C4-2B (cell line): ENCODE measurements around the gene AKAP5.

Experiments
- ZFX ChIP-seq: fragments of 450-650 bp; IDR thresholded peaks from 2 replicates; pipeline ENCODE4 v1.6.1; 2017
- TF ChIP-seq, protein P1 (sequence below): fragments of 450-650 bp; conservative IDR thresholded peaks from 2 replicates; pipeline ENCODE4 v1.5.1; 2017; ENCODE audit warnings: mild to moderate bottlenecking

DNA sequence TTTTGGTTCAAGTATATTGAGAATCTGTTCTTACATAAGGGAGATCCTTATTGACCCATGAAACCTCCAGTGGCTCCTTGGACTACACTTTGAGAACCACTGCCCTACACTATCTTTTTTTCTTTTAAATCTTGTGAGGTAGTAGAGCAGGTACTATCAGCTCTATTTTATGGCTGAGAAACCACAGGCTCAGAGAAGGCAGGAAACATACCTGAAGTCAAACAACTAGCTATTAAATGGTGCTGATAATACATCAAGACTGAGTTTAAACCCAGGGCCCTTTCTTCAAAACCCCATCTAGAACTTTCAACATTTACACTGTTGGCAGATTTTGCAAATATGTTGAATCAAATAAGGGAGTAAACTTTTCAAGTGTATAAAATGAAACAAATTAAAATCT, 31.5 kb downstream of the AKAP5 start:
- TF ChIP-seq, protein P1, sequence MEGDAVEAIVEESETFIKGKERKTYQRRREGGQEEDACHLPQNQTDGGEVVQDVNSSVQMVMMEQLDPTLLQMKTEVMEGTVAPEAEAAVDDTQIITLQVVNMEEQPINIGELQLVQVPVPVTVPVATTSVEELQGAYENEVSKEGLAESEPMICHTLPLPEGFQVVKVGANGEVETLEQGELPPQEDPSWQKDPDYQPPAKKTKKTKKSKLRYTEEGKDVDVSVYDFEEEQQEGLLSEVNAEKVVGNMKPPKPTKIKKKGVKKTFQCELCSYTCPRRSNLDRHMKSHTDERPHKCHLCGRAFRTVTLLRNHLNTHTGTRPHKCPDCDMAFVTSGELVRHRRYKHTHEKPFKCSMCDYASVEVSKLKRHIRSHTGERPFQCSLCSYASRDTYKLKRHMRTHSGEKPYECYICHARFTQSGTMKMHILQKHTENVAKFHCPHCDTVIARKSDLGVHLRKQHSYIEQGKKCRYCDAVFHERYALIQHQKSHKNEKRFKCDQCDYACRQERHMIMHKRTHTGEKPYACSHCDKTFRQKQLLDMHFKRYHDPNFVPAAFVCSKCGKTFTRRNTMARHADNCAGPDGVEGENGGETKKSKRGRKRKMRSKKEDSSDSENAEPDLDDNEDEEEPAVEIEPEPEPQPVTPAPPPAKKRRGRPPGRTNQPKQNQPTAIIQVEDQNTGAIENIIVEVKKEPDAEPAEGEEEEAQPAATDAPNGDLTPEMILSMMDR: no peak
- TF ChIP-seq ZFX: no peak
